ENCODE data around the gene ZNF106.

DNA sequence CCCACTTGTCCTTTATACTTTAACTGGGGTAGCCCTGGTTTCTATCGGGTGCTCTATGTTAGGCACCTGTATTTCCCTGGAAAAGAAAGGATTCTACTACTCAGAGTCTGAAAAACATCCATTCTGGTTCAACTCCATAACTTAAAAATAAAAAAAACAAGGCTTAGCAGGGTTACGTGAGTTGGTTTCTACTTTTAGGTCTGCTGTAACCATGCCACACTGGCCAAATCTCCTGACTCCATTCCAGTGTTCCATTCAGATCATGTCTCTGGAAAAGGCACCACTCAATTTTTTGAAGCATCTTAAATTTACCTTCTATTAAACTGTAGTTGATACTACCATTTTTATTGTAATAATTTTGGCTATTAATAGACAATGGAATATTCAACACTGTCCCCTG lies 69.6 kb downstream of the ZNF106 start:
- TF ChIP-seq POLR2AphosphoS5 (IDR thresholded peaks at IDR 0.05; ENCODE audit: borderline replicate concordance, low read depth, low read length) (no peak), EZH2 (IDR thresholded peaks at IDR 0.05) (no peak)
